HepG2 (cell line): ENCODE results near the gene TNNT1. TPM values are rescaled to one million over a fixed set of nuclear protein-coding genes. Genes with fewer than 3 reads are reported as not detected.

Experiments used
- ATAC-seq: fragments of 200-7000 bp; cut with Tn5 transposase; 3 replicates; pipeline ENCODE4 v1.9.1; 2020; ENCODE audit warnings: mild to moderate bottlenecking, moderate library complexity
- BruUV-seq: library from RNA; stranded (reverse); fragments of 400-500 nt; replicated peaks from 2 replicates; lab custom pipeline; 2021; lab: Mats Ljungman, UMichigan
- CTCF ChIA-PET: fragments of 300-600 bp; formaldehyde crosslinking; extraction: SDS; loops from one replicate; lab custom pipeline; 2021; ENCODE audit warnings: low total read pairs, inconsistent platforms, low intra/inter-chr PET ratio; lab: Yijun Ruan, JAX
- POLR2A ChIA-PET: fragments of 350-600 bp; sonication (Branson Sonifier 250); formaldehyde crosslinking; loops from one replicate; lab custom pipeline; 2020; ENCODE audit warnings: antibody characterized with exemption, inconsistent platforms; lab: Yijun Ruan, JAX
- DNase-seq: peaks from one replicate; pipeline ENCODE4 v3.0.0-alpha.2; 2015; ENCODE audit warnings: low spot score
- FAIRE-seq: peaks from 3 replicates; lab custom pipeline; 2011; peaks lifted over from hg19 to GRCh38; lab: Jason Lieb, UNC
- H2AFZ ChIP-seq: one replicate; pipeline ENCODE4 v1.6.1; 2011; ENCODE audit warnings: low read length, inconsistent platforms
- H3K27ac ChIP-seq: fragments of 300-600 bp; 3 replicates; pipeline ENCODE4 v1.8.0; 2011; ENCODE audit warnings: mixed run types, mild to moderate bottlenecking, mixed read lengths, low read length, inconsistent platforms; ENCODE audit not compliant: insufficient read depth; ENCODE audit errors: extremely low read length
- H3K27me3 ChIP-seq, 2 experiments: fragments of 200-600 bp in 1 of 2; 2 replicates in 1 of 2; 3 replicates in 1 of 2; pipeline versions ENCODE4 v1.6.0 to v1.8.0; 2011; ENCODE audit warnings: low read length in 2 of 2, mild to moderate bottlenecking in 2 of 2, moderate library complexity in 2 of 2, inconsistent platforms in 1 of 2; ENCODE audit not compliant: insufficient read depth in 2 of 2, control insufficient read depth in 1 of 2
- H3K36me3 ChIP-seq, 2 experiments: fragments of 200-600 bp in 1 of 2; replicated peaks in 1 of 2; 2 replicates in 1 of 2; 3 replicates in 1 of 2; pipeline versions ENCODE4 v1.5.1 to v1.8.0; 2011; ENCODE audit warnings: low read length in 2 of 2, inconsistent platforms in 1 of 2; ENCODE audit not compliant: insufficient read depth in 2 of 2, control insufficient read depth in 1 of 2
- H3K4me1 ChIP-seq: 2 replicates; pipeline ENCODE4 v1.5.1; 2012; ENCODE audit warnings: low read length, inconsistent platforms; ENCODE audit not compliant: insufficient read depth
- H3K4me2 ChIP-seq: 2 replicates; pipeline ENCODE4 v1.6.0; 2011; ENCODE audit warnings: low read depth, low read length, inconsistent platforms
- H3K4me3 ChIP-seq, 3 experiments: fragments of 200-600 bp in 1 of 3; sonication (generic), shearing (Covaris generic) in 1 of 3; replicated peaks in 1 of 3; 2 replicates each; pipeline ENCODE4 v1.5.1; 2011 to 2016; ENCODE audit warnings: low read length in 3 of 3, inconsistent platforms in 2 of 3, low read depth in 2 of 3, mild to moderate bottlenecking in 2 of 3, control low read depth in 1 of 3, mixed read lengths in 1 of 3; ENCODE audit not compliant: insufficient read depth in 1 of 3
- H3K79me2 ChIP-seq: one replicate; pipeline ENCODE4 v1.6.1; 2011; ENCODE audit warnings: low read length, inconsistent platforms; ENCODE audit not compliant: insufficient read depth
- H3K9ac ChIP-seq: 2 replicates; pipeline ENCODE4 v1.6.0; 2011; ENCODE audit warnings: mild to moderate bottlenecking, low read depth, low read length, inconsistent platforms; ENCODE audit not compliant: insufficient read depth
- H3K9me3 ChIP-seq: 2 replicates; pipeline ENCODE4 v1.5.1; 2012; ENCODE audit warnings: mild to moderate bottlenecking, low read length
- H4K20me1 ChIP-seq: 2 replicates; pipeline ENCODE4 v1.6.0; 2011; ENCODE audit warnings: inconsistent platforms, mild to moderate bottlenecking, low read length, moderate library complexity; ENCODE audit not compliant: insufficient read depth
- AGO2 ChIP-seq: fragments of 200-400 bp; formaldehyde crosslinking; optimal IDR thresholded peaks from 2 replicates; pipeline ENCODE3; 2017; ENCODE audit warnings: mild to moderate bottlenecking, low read depth, low read length, moderate library complexity
- AKAP8 ChIP-seq: sonication (generic); formaldehyde crosslinking; IDR thresholded peaks from 2 replicates; pipeline ENCODE4 v1.5.1; 2020; ENCODE audit warnings: mild to moderate bottlenecking, missing genetic modification reagents
- ATRX ChIP-seq: sonication (generic); formaldehyde crosslinking; IDR thresholded peaks from 2 replicates; pipeline ENCODE4 v1.4.0; 2020; ENCODE audit warnings: missing genetic modification reagents, borderline replicate concordance
- CHD2 ChIP-seq: IDR thresholded peaks from 2 replicates; pipeline ENCODE4 v1.6.1; 2011; ENCODE audit warnings: low read depth, low read length, improper control_type of control experiment
- HDAC2 ChIP-seq: sonication (generic); formaldehyde crosslinking; IDR thresholded peaks from 2 replicates; pipeline ENCODE4 v1.4.0; 2020; ENCODE audit warnings: missing genetic modification reagents
- RBFOX2 ChIP-seq: fragments of 200-400 bp; formaldehyde crosslinking; IDR thresholded peaks from 2 replicates; pipeline ENCODE4 v1.6.1; 2017; ENCODE audit warnings: low read depth, mild to moderate bottlenecking, low read length
- REL ChIP-seq: sonication (generic); formaldehyde crosslinking; conservative IDR thresholded peaks from 2 replicates; pipeline ENCODE4 v1.8.0; 2022; ENCODE audit warnings: mild to moderate bottlenecking, missing genetic modification reagents, moderate library complexity
- SRSF1 ChIP-seq: fragments of 200-400 bp; formaldehyde crosslinking; optimal IDR thresholded peaks from 2 replicates; pipeline ENCODE3; 2017; ENCODE audit warnings: mild to moderate bottlenecking, low read depth, low read length, moderate library complexity
- STAT5B ChIP-seq: sonication (generic); formaldehyde crosslinking; IDR thresholded peaks from 2 replicates; pipeline ENCODE4 v1.4.0; 2020; ENCODE audit warnings: missing genetic modification reagents
- TCF7 ChIP-seq: sonication (generic); IDR thresholded peaks from 2 replicates; pipeline ENCODE4 v1.6.1; 2016; ENCODE audit warnings: antibody characterized with exemption, low read depth
- ZNF329 ChIP-seq: sonication (generic); formaldehyde crosslinking; IDR thresholded peaks from 2 replicates; pipeline ENCODE4 v1.9.0; 2021; ENCODE audit warnings: low read depth, mild to moderate bottlenecking, missing genetic modification reagents
- ZNF530 ChIP-seq: sonication (generic); formaldehyde crosslinking; IDR thresholded peaks from 2 replicates; pipeline ENCODE4 v1.5.0; 2020; ENCODE audit warnings: low read depth, mild to moderate bottlenecking, missing genetic modification reagents
- ZNF563 ChIP-seq: sonication (generic); formaldehyde crosslinking; IDR thresholded peaks from 2 replicates; pipeline ENCODE4 v1.8.0; 2022; ENCODE audit warnings: mild to moderate bottlenecking, moderate library complexity, missing genetic modification reagents
- ZNF7 ChIP-seq: IDR thresholded peaks from 2 replicates; pipeline ENCODE4 v1.6.1; 2016; ENCODE audit warnings: missing biosample characterization, missing genetic modification reagents
- WGBS: methylation state at CpG from one replicate; pipeline ENCODE4 v1.1.6; 2017; ENCODE audit warnings: low lambda C conversion rate; 5-methylcytosine and 5-hydroxymethylcytosine counted together
- in situ Hi-C: cut with HindIII; loops from 2 replicates; pipeline ENCODE4 v1.10.0; 2017; ENCODE audit warnings: low pct_unique_long_range_greater_than_20kb; ENCODE audit not compliant: extremely low pct_ligation_motif_present
- intact Hi-C: fragments of 100-400 bp; cut with micrococcal nuclease; formaldehyde crosslinking; loops from one replicate; pipeline ENCODE4 v1.10.0; 2022; ENCODE audit not compliant: unreplicated experiment
- polyA plus RNA-seq, 8 experiments: library from polyadenylated mRNA; depleted of rRNA in 3 of 8; stranded (reverse) in 7 of 8; unstranded in 1 of 8; fragments of >200 nt; fragmentation: Illumina TruSeq in 4 of 8; extraction: Trizol in 4 of 8; gene quantifications; 2 replicates each; pipeline versions ENCODE4 v1.2.1 to v1.2.3, GENCODE V29; 2011 to 2016; ENCODE audit warnings: low read depth in 4 of 8, missing spikeins in 1 of 8, mixed read lengths in 1 of 8; ENCODE audit not compliant: insufficient read depth in 1 of 8
- total RNA-seq, 5 experiments: library from RNA; depleted of rRNA; stranded (reverse); fragments of >200 nt; fragmentation: Illumina TruSeq; extraction: Trizol; gene quantifications; 2 replicates each; pipeline ENCODE4 v1.2.3, GENCODE V29; 2016; ENCODE audit warnings: low read depth in 1 of 5
- TF ChIP-seq, protein P1 (sequence below): sonication (generic); formaldehyde crosslinking; IDR thresholded peaks from 2 replicates; pipeline ENCODE4 v1.8.0; 2022; ENCODE audit warnings: missing genetic modification reagents, low read depth, mild to moderate bottlenecking, borderline replicate concordance
- TF ChIP-seq, protein P2 (sequence below): sonication (generic); formaldehyde crosslinking; IDR thresholded peaks from 2 replicates; pipeline ENCODE4 v1.5.0; 2020; ENCODE audit warnings: mild to moderate bottlenecking, missing genetic modification reagents, moderate library complexity
- TF ChIP-seq, protein P3 (sequence below): IDR thresholded peaks from 2 replicates; pipeline ENCODE4 v1.6.1; 2016
- TF ChIP-seq, protein P4 (sequence below): sonication (generic); formaldehyde crosslinking; IDR thresholded peaks from 2 replicates; pipeline ENCODE4 v1.5.1; 2020; ENCODE audit warnings: mild to moderate bottlenecking, missing genetic modification reagents

The TNNT1 gene
- total and polyA plus RNA-seq, 2 of the 13 experiments (the other 11 are each of a cell fraction or from before 2014, with no cell fraction given) = 1.3 to 2.4 TPM

DNA sequence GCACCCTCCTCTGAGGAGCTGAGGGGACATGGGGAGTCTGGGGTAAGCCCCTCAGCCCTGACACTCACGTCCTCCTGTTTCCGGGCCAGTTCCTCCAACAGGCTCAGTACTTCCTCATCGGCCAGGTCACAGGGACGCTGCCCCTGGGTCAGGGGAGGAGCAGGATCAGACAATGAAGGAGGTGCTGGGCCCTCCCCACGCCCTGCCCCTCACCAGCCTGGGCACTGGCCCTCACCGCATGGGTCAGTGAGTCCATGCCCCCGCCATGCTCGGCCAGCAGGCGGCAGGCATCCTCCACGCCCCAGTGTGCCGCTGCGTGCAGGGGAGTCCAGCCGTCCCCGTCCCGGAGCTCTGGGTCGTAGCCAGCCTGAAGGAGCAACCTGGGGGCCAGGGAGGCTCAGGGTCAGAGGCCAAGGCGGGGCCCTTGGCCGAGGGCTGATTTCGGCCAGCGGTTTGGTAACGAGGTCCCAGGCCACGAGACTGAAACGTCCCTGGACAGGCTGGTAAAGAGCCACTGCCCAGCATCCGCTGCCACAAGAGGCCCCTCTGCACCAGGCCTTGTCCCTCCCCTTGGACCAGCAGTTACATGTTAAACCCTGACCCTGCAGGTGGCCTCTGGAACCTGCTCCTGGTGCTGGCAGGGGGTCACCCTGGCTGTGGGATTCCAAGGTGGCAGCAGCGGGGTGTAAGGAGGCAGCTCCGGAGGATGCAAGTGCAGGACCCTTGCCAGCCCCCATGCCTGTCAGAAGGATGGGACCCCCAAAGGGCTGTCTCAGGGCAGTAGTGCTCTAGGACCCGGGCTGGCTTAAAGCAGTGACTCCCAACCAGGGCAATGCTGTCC, 50.1 kb downstream of the TNNT1 start:
- WGBS = 94% methylated on average over 21 of the region's 27 CpGs
- H3K36me3 ChIP-seq = peaks cover 2 to 19% of the 10 kb centered on the region in 2 experiments; a peak in 4 of 5 replicates
- TF ChIP-seq, protein P1, sequence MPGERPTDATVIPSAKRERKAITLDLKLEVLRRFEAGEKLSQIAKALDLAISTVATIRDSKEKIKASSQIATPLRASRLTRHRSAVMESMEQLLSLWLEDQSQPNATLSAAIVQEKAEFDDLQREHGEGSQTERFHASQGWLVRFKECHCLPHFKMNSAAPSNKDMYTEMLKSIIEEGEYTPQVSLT = no peak
- TF ChIP-seq, protein P2, sequence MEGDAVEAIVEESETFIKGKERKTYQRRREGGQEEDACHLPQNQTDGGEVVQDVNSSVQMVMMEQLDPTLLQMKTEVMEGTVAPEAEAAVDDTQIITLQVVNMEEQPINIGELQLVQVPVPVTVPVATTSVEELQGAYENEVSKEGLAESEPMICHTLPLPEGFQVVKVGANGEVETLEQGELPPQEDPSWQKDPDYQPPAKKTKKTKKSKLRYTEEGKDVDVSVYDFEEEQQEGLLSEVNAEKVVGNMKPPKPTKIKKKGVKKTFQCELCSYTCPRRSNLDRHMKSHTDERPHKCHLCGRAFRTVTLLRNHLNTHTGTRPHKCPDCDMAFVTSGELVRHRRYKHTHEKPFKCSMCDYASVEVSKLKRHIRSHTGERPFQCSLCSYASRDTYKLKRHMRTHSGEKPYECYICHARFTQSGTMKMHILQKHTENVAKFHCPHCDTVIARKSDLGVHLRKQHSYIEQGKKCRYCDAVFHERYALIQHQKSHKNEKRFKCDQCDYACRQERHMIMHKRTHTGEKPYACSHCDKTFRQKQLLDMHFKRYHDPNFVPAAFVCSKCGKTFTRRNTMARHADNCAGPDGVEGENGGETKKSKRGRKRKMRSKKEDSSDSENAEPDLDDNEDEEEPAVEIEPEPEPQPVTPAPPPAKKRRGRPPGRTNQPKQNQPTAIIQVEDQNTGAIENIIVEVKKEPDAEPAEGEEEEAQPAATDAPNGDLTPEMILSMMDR = peak; percentile 17
- TF ChIP-seq, protein P3, sequence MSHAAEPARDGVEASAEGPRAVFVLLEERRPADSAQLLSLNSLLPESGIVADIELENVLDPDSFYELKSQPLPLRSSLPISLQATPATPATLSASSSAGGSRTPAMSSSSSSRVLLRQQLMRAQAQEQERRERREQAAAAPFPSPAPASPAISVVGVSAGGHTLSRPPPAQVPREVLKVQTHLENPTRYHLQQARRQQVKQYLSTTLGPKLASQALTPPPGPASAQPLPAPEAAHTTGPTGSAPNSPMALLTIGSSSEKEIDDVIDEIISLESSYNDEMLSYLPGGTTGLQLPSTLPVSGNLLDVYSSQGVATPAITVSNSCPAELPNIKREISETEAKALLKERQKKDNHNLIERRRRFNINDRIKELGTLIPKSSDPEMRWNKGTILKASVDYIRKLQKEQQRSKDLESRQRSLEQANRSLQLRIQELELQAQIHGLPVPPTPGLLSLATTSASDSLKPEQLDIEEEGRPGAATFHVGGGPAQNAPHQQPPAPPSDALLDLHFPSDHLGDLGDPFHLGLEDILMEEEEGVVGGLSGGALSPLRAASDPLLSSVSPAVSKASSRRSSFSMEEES (CRISPR knock-in tag) = no peak
- 0 out of 2 replicates have a peak, but pooled peaks have one; percentile 21 for TF ChIP-seq RBFOX2
- TF ChIP-seq AKAP8 (CRISPR knock-in tag) = no peak
- TF ChIP-seq SRSF1 = no peak
- no peak for TF ChIP-seq ATRX (CRISPR knock-in tag)
- no peak for TF ChIP-seq ZNF7
- no peak for TF ChIP-seq CHD2
- TF ChIP-seq TCF7 = no peak
- no peak for TF ChIP-seq ZNF329 (CRISPR knock-in tag)
- no peak for TF ChIP-seq ZNF563 (CRISPR knock-in tag)
- peak; percentile 27 for TF ChIP-seq AGO2
- TF ChIP-seq ZNF530 (CRISPR knock-in tag) = no peak
- no peak for TF ChIP-seq STAT5B (CRISPR knock-in tag)
- TF ChIP-seq HDAC2 = no peak
- TF ChIP-seq REL = no peak
- TF ChIP-seq, protein P4, sequence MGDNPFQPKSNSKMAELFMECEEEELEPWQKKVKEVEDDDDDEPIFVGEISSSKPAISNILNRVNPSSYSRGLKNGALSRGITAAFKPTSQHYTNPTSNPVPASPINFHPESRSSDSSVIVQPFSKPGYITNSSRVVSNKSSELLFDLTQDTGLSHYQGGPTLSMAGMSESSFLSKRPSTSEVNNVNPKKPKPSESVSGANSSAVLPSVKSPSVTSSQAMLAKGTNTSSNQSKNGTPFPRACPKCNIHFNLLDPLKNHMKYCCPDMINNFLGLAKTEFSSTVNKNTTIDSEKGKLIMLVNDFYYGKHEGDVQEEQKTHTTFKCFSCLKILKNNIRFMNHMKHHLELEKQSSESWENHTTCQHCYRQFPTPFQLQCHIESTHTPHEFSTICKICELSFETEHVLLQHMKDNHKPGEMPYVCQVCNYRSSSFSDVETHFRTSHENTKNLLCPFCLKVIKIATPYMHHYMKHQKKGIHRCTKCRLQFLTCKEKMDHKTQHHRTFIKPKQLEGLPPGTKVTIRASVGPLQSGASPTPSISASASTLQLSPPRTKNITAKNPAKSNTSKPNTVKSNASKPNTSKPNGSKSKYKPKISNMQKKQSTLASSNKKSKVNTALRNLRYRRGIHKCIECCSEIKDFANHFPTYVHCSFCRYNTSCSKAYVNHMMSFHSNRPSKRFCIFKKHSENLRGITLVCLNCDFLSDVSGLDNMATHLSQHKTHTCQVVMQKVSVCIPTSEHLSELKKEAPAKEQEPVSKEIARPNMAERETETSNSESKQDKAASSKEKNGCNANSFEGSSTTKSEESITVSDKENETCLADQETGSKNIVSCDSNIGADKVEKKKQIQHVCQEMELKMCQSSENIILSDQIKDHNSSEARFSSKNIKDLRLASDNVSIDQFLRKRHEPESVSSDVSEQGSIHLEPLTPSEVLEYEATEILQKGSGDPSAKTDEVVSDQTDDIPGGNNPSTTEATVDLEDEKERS (CRISPR knock-in tag) = no peak

More for the DNA sequence above, 50.1 kb downstream of the TNNT1 start:
- DNase-seq (no peak), FAIRE-seq (no peak), ATAC-seq (peak; percentile 51)
- in situ Hi-C loops = no loop called here
- H3K4me2 ChIP-seq = no peak overlapping the region
- no peaks in the 10 kb centered on the region for H3K27me3 ChIP-seq
- intact Hi-C loops = no loop called here
- H3K4me3 ChIP-seq = no peak overlapping the region
- ChIA-PET POLR2A (no interaction called here), CTCF (interaction anchor here (1.0 kb wide), 2 partner anchors 10 to 34 kb away, joined by 4 to 5 read pairs; no protein-coding TSS in a partner anchor)
- H3K79me2 ChIP-seq = no peaks in the 10 kb centered on the region
- no peaks in the 10 kb centered on the region for H3K9me3 ChIP-seq
- H3K9ac ChIP-seq = no peak overlapping the region
- no peak overlapping the region for H3K27ac ChIP-seq
- 0 out of 2 replicates have a peak, but pooled peaks cover 2% of the 10 kb centered on the region for H4K20me1 ChIP-seq
- BruUV-seq = no TSS peak
- no peak overlapping the region for H2AFZ ChIP-seq
- peaks cover 16% of the 10 kb centered on the region for H3K4me1 ChIP-seq
